Renal pelvis (tissue), 4 donors: ENCODE measurements around the gene WWC1. TPM values are rescaled to one million over a fixed set of nuclear protein-coding genes. Genes with fewer than 3 reads are reported as not detected.
"Not testable (repeated sequence)": the region's sequence is repeated elsewhere in the genome, so short reads cannot be mapped to it uniquely, and the experiment has no call there.

Experiments
- DNase-seq: peaks from one replicate; pipeline ENCODE4 v3.0.0-alpha.2; 2013
- polyA plus RNA-seq, 3 donors: library from polyadenylated mRNA; unstranded; fragments of 120-200 nt; gene quantifications; one replicate each; pipeline ENCODE4 v1.2.1, GENCODE V29; 2013; ENCODE audit not compliant: insufficient read length in 3 of 3

Gene WWC1
- polyA plus RNA-seq, 3 donors = 75.6 to 99.8 (median 77.3) TPM

GRCh38 chr5:168434001-168434400 lies 142.6 kb downstream of the WWC1 start:
- DNase-seq = peak; percentile 52

- DNase-seq = no peak
Measured at GRCh38 chr5:168434746-168435321, 143.4 kb downstream of the WWC1 start.

GRCh38 chr5:168435340-168435739 lies 143.9 kb downstream of the WWC1 start:
- DNase-seq = not testable (repeated sequence)

GRCh38 chr5:168438349-168438748 lies 146.9 kb downstream of the WWC1 start:
- no peak for DNase-seq

- DNase-seq = no peak
Measured at GRCh38 chr5:168443533-168443932, 152.1 kb downstream of the WWC1 start.

- no peak for DNase-seq
Measured at GRCh38 chr5:168443950-168444700, 152.7 kb downstream of the WWC1 start.

- DNase-seq = no peak
Measured at GRCh38 chr5:168446983-168447619, 155.7 kb downstream of the WWC1 start.

GRCh38 chr5:168447808-168448207 lies 156.4 kb downstream of the WWC1 start:
- no peak for DNase-seq

- no peak for DNase-seq
Measured at GRCh38 chr5:168449166-168449565, 157.7 kb downstream of the WWC1 start.

- no peak for DNase-seq
Measured at GRCh38 chr5:168451565-168451964, 160.1 kb downstream of the WWC1 start.

- no peak for DNase-seq
Measured at GRCh38 chr5:168455201-168455600, 163.8 kb downstream of the WWC1 start.

GRCh38 chr5:168457542-168457941 lies 166.1 kb downstream of the WWC1 start:
- DNase-seq = no peak

GRCh38 chr5:168460606-168461005 lies 169.2 kb downstream of the WWC1 start:
- DNase-seq = no peak

GRCh38 chr5:168463081-168463480 lies 171.6 kb downstream of the WWC1 start:
- DNase-seq = no peak

GRCh38 chr5:168464214-168464613 lies 172.8 kb downstream of the WWC1 start:
- no peak for DNase-seq

- DNase-seq = no peak
Measured at GRCh38 chr5:168464641-168465040, 173.2 kb downstream of the WWC1 start.

- no peak for DNase-seq
Measured at GRCh38 chr5:168467755-168468330, 176.4 kb downstream of the WWC1 start.

GRCh38 chr5:168468836-168469235 lies 177.4 kb downstream of the WWC1 start:
- DNase-seq = no peak

GRCh38 chr5:168469816-168470215 lies 178.4 kb downstream of the WWC1 start:
- DNase-seq = no peak

GRCh38 chr5:168471785-168472184 lies 180.3 kb downstream of the WWC1 start:
- DNase-seq = no peak

- no peak for DNase-seq
Measured at GRCh38 chr5:168472329-168472728, 180.9 kb downstream of the WWC1 start.

GRCh38 chr5:168474319-168474718 lies 182.9 kb downstream of the WWC1 start:
- DNase-seq = no peak

GRCh38 chr5:168477060-168477459 lies 185.6 kb downstream of the WWC1 start:
- DNase-seq = no peak
